WTC11 (cell line): ENCODE measurements around the gene TPX2.

Experiments used
- CREB1 ChIP-seq: sonication (generic); formaldehyde crosslinking; IDR thresholded peaks from 2 replicates; pipeline ENCODE4 v1.8.0; 2023; ENCODE audit warnings: mild to moderate bottlenecking, missing genetic modification reagents
- CTCF ChIP-seq: fragments of 200-600 bp; IDR thresholded peaks from 2 replicates; pipeline ENCODE4 v1.8.0; 2022; ENCODE audit warnings: antibody characterized with exemption
- FOXK1 ChIP-seq: sonication (generic); formaldehyde crosslinking; IDR thresholded peaks from 2 replicates; pipeline ENCODE4 v1.8.0; 2022; ENCODE audit warnings: mild to moderate bottlenecking, moderate library complexity, missing genetic modification reagents
- MAX ChIP-seq: sonication (generic); formaldehyde crosslinking; IDR thresholded peaks from 2 replicates; pipeline ENCODE4 v1.8.0; 2022; ENCODE audit warnings: mild to moderate bottlenecking, missing genetic modification reagents
- NFATC4 ChIP-seq: fragments of 250-450 bp; sonication (Bioruptor Pico); IDR thresholded peaks from 2 replicates; pipeline ENCODE4 v1.9.0; 2021; ENCODE audit warnings: mild to moderate bottlenecking
- SP1 ChIP-seq: sonication (generic); formaldehyde crosslinking; conservative IDR thresholded peaks from 2 replicates; pipeline ENCODE4 v1.8.1; 2022; ENCODE audit warnings: missing genetic modification reagents
- TF ChIP-seq, protein P1 (sequence below): sonication (generic); formaldehyde crosslinking; IDR thresholded peaks from 2 replicates; pipeline ENCODE4 v1.8.1; 2022; ENCODE audit warnings: low read depth, missing genetic modification reagents, borderline replicate concordance

GRCh38 chr20:31849306-31849930, 110.3 kb downstream of the TPX2 start:
- TF ChIP-seq CREB1 (CRISPR knock-in tag), result no peak
- no peak for TF ChIP-seq NFATC4 (CRISPR knock-in tag)
- TF ChIP-seq, protein P1, sequence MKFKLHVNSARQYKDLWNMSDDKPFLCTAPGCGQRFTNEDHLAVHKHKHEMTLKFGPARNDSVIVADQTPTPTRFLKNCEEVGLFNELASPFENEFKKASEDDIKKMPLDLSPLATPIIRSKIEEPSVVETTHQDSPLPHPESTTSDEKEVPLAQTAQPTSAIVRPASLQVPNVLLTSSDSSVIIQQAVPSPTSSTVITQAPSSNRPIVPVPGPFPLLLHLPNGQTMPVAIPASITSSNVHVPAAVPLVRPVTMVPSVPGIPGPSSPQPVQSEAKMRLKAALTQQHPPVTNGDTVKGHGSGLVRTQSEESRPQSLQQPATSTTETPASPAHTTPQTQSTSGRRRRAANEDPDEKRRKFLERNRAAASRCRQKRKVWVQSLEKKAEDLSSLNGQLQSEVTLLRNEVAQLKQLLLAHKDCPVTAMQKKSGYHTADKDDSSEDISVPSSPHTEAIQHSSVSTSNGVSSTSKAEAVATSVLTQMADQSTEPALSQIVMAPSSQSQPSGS, result no peak
- no peak for TF ChIP-seq SP1 (CRISPR knock-in tag)
- peak; percentile 70 for TF ChIP-seq MAX (CRISPR knock-in tag)
- TF ChIP-seq CTCF, result no peak
- no peak for TF ChIP-seq FOXK1 (CRISPR knock-in tag)
